Mesendoderm (in vitro differentiated cells): Measurements from ENCODE around the gene PCBP4.
"Not testable (repeated sequence)": the region's sequence is repeated elsewhere in the genome, so short reads cannot be mapped to it uniquely, and the experiment has no call there.

Source experiments
- DNase-seq: peaks from one replicate; pipeline ENCODE4 v3.0.0; 2013
- H2AK5ac ChIP-seq: 2 replicates; pipeline ENCODE4 v1.6.1; 2013; ENCODE audit warnings: low read length, inconsistent platforms
- H2BK120ac ChIP-seq: 2 replicates; pipeline ENCODE4 v1.6.1; 2013; ENCODE audit warnings: low read depth, mild to moderate bottlenecking, low read length, moderate library complexity, mixed read lengths
- H2BK15ac ChIP-seq: replicated peaks from 2 replicates; pipeline ENCODE4 v1.6.1; 2013; ENCODE audit warnings: low read depth, mild to moderate bottlenecking, moderate library complexity
- H2BK5ac ChIP-seq: 2 replicates; pipeline ENCODE4 v1.6.1; 2013; ENCODE audit warnings: low read length, inconsistent platforms
- H3K18ac ChIP-seq: 2 replicates; pipeline ENCODE4 v1.6.1; 2013; ENCODE audit warnings: mild to moderate bottlenecking, low read length, mixed read lengths
- H3K23ac ChIP-seq: one replicate; pipeline ENCODE4 v1.6.1; 2013; ENCODE audit warnings: low read length
- H3K27ac ChIP-seq: 2 replicates; pipeline ENCODE4 v1.5.1; 2013; ENCODE audit warnings: low read depth, mild to moderate bottlenecking, inconsistent platforms, low read length, moderate library complexity
- H3K27me3 ChIP-seq: 2 replicates; pipeline ENCODE4 v1.6.1; 2013; ENCODE audit warnings: low read length, control low read depth, mild to moderate bottlenecking, inconsistent platforms; ENCODE audit not compliant: insufficient read depth, poor library complexity
- H3K36me3 ChIP-seq: 2 replicates; pipeline ENCODE4 v1.6.1; 2013; ENCODE audit warnings: low read length, inconsistent platforms; ENCODE audit not compliant: control insufficient read depth, insufficient read depth
- H3K4ac ChIP-seq: one replicate; pipeline ENCODE4 v1.6.1; 2013; ENCODE audit warnings: low read depth, mild to moderate bottlenecking, low read length, moderate library complexity
- H3K4me1 ChIP-seq: 2 replicates; pipeline ENCODE4 v1.6.1; 2013; ENCODE audit warnings: low read depth, low read length, inconsistent platforms; ENCODE audit not compliant: control insufficient read depth
- H3K4me2 ChIP-seq: 2 replicates; pipeline ENCODE4 v1.6.1; 2013; ENCODE audit warnings: low read length
- H3K4me3 ChIP-seq: 2 replicates; pipeline ENCODE4 v1.5.1; 2013; ENCODE audit warnings: mild to moderate bottlenecking, low read length
- H3K56ac ChIP-seq: one replicate; pipeline ENCODE4 v1.6.1; 2013; ENCODE audit warnings: low read length
- H3K79me1 ChIP-seq: 2 replicates; pipeline ENCODE4 v1.6.1; 2013; ENCODE audit warnings: low read length, inconsistent platforms
- H3K79me2 ChIP-seq: 2 replicates; pipeline ENCODE4 v1.6.1; 2013; ENCODE audit warnings: mild to moderate bottlenecking, low read length; ENCODE audit not compliant: control insufficient read depth, insufficient read depth
- H3K9ac ChIP-seq: 2 replicates; pipeline ENCODE4 v1.6.1; 2013; ENCODE audit warnings: low read length, inconsistent platforms
- H4K5ac ChIP-seq: one replicate; pipeline ENCODE4 v1.6.1; 2013; ENCODE audit warnings: low read length
- H4K8ac ChIP-seq: one replicate; pipeline ENCODE4 v1.6.1; 2013; ENCODE audit warnings: low read depth, mild to moderate bottlenecking, control low read depth, low read length, moderate library complexity
- WGBS: extraction: QIAGEN DNeasy Blood & Tissue Kit; methylation state at CpG from one replicate; pipeline ENCODE4 v1.1.7; 2013; ENCODE audit warnings: low lambda C conversion rate, missing lambda C conversion rate; ENCODE audit not compliant: insufficient coverage; ENCODE audit errors: extremely low coverage; 5-methylcytosine and 5-hydroxymethylcytosine counted together

The PCBP4 gene

DNA sequence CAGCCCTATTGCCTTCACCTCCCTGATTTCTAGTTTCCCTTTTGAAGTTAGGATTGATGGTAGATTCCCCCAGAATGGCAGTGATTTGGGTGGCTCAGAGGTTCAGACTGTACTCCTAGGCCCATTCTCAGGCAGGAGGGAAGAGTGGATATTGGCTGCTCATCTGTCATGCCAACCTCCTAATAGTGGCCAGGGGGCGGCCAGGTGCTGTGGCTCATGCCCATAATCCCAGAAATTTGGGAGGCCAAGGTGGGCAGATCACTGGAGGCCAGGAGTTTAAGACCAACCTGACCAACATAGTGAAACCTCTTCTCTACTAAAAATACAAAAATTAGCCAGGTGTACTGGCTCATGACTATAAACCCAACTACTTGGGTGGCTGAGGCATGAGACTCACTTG is 36.8 kb downstream of the PCBP4 start:
- Histone ChIP-seq H3K36me3 (peaks cover 16% of the 10 kb centered on the region), H3K79me1 (peaks cover under 1% of the 10 kb centered on the region), H3K23ac (no peak overlapping the region), H3K4me3 (no peak overlapping the region), H2BK5ac (no peak overlapping the region), H3K79me2 (no peaks in the 10 kb centered on the region), H3K4me2 (no peak overlapping the region), H2BK120ac (no peak overlapping the region), H3K4ac (no peak overlapping the region), H3K56ac (no peak overlapping the region), H2BK15ac (no peak overlapping the region), H2AK5ac (no peak overlapping the region), H3K4me1 (no peaks in the 10 kb centered on the region), H4K5ac (no peak overlapping the region), H3K9ac (no peak overlapping the region), H4K8ac (no peak overlapping the region), H3K27me3 (no peaks in the 10 kb centered on the region), H3K27ac (no peak overlapping the region), H3K18ac (no peak overlapping the region)
- WGBS: no CpG with 5 or more reads among the region's 1 CpG
- DNase-seq: no peak

DNA sequence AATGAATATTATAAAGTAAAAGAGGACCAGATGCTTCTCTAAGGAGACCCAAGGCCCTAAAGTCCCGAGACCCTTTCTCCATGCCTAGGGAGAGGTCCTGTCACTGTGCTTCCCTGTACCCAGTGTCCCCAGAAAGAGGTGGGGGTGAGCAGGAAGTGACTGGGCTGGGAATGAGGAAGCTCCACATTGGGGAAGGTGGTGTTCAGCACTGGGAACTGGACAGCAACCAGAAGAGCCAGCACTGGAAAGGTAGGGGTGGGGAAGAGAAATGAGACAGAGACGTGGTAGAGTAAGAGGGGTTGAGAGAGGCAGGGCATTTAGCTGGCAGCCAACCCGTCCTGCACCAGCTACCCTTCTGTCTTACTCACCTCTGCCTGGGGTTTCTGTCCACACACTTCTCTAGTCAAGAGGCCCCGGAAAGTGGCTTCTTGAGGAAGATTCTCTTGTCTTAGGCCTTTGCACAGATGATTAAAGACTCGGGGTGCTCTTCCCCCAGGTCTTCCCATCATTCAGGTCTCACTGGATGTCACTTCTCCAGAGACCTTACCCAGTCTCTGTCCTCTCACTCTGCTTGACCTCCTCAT is 37.7 kb downstream of the PCBP4 start:
- no peak overlapping the region for H2BK5ac ChIP-seq
- H3K4me1 ChIP-seq: no peaks in the 10 kb centered on the region
- no peak overlapping the region for H2AK5ac ChIP-seq
- H2BK15ac ChIP-seq: no peak overlapping the region
- no peak overlapping the region for H4K8ac ChIP-seq
- WGBS: no CpG with 5 or more reads among the region's 5 CpGs
- peaks cover 10% of the 10 kb centered on the region for H3K36me3 ChIP-seq
- no peak overlapping the region for H3K23ac ChIP-seq
- no peak overlapping the region for H3K4me2 ChIP-seq
- no peak overlapping the region for H3K56ac ChIP-seq
- H4K5ac ChIP-seq: no peak overlapping the region
- H3K79me1 ChIP-seq: no peaks in the 10 kb centered on the region
- no peaks in the 10 kb centered on the region for H3K79me2 ChIP-seq
- DNase-seq: peak; percentile 46
- no peaks in the 10 kb centered on the region for H3K27me3 ChIP-seq
- no peak overlapping the region for H3K18ac ChIP-seq
- H3K27ac ChIP-seq: no peak overlapping the region
- no peak overlapping the region for H3K9ac ChIP-seq
- H3K4ac ChIP-seq: no peak overlapping the region
- no peak overlapping the region for H2BK120ac ChIP-seq
- no peak overlapping the region for H3K4me3 ChIP-seq

DNA sequence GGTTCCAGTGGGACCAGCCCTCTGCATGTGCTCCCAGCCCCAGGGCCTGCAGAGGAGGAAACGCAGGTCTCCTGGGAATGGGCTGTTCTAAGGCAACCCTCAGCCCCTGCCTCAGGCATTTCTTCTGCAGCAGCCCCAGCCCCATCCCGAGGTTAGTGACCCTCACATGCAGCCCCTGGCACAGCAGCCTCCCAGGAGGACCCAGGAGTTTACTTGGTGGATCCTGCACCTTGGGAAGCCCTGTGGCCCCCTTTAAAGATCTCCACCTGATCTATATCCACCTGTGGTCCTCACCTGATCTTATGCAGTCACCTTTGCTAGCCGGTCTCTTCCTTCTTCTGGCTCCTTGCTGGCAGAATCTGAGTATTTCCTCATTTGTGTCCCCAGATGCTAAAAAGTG is 38.3 kb downstream of the PCBP4 start:
- not testable (repeated sequence) for H2BK120ac ChIP-seq, H2BK15ac ChIP-seq, H3K36me3 ChIP-seq, H3K4ac ChIP-seq, H3K56ac ChIP-seq, H3K79me2 ChIP-seq, H4K8ac ChIP-seq, H3K18ac ChIP-seq, H3K27me3 ChIP-seq, H2BK5ac ChIP-seq, H3K79me1 ChIP-seq, H3K4me3 ChIP-seq, H3K4me1 ChIP-seq, H3K27ac ChIP-seq, H2AK5ac ChIP-seq, DNase-seq, H3K23ac ChIP-seq, H3K9ac ChIP-seq, H4K5ac ChIP-seq, H3K4me2 ChIP-seq
- WGBS: no CpG with 5 or more reads among the region's 3 CpGs

DNA sequence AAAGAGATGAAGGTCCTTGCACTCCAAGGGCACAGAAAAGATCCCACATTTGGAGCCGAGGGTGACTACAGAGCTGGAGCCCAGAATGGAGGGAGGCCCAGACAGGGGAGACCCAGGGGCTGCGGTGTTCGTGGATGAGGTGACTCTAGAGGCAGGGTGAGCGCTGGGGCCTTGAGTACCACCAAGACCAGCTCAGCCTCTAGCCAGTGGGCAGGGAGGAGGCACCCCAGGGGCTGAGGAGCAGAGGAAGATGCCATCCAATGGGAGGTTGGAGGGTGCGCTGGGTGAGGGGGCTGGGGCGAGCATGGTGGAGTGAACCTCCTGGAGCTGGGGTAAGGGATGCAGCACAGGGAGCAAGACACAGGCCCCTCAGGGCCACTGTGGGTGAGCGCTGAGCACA is 38.8 kb downstream of the PCBP4 start:
- no peak overlapping the region for H2BK15ac ChIP-seq
- H2AK5ac ChIP-seq: no peak overlapping the region
- no peak overlapping the region for H3K56ac ChIP-seq
- no peaks in the 10 kb centered on the region for H3K79me1 ChIP-seq
- H3K4me3 ChIP-seq: no peak overlapping the region
- DNase-seq: no peak
- H3K27ac ChIP-seq: no peak overlapping the region
- H3K4me1 ChIP-seq: no peaks in the 10 kb centered on the region
- H4K5ac ChIP-seq: no peak overlapping the region
- H3K4ac ChIP-seq: no peak overlapping the region
- no peaks in the 10 kb centered on the region for H3K79me2 ChIP-seq
- no peak overlapping the region for H3K23ac ChIP-seq
- H2BK5ac ChIP-seq: no peak overlapping the region
- no peak overlapping the region for H4K8ac ChIP-seq
- no peaks in the 10 kb centered on the region for H3K27me3 ChIP-seq
- no peak overlapping the region for H2BK120ac ChIP-seq
- no peak overlapping the region for H3K18ac ChIP-seq
- H3K4me2 ChIP-seq: no peak overlapping the region
- WGBS: no CpG with 5 or more reads among the region's 7 CpGs
- H3K9ac ChIP-seq: no peak overlapping the region
- peaks cover 3% of the 10 kb centered on the region for H3K36me3 ChIP-seq

DNA sequence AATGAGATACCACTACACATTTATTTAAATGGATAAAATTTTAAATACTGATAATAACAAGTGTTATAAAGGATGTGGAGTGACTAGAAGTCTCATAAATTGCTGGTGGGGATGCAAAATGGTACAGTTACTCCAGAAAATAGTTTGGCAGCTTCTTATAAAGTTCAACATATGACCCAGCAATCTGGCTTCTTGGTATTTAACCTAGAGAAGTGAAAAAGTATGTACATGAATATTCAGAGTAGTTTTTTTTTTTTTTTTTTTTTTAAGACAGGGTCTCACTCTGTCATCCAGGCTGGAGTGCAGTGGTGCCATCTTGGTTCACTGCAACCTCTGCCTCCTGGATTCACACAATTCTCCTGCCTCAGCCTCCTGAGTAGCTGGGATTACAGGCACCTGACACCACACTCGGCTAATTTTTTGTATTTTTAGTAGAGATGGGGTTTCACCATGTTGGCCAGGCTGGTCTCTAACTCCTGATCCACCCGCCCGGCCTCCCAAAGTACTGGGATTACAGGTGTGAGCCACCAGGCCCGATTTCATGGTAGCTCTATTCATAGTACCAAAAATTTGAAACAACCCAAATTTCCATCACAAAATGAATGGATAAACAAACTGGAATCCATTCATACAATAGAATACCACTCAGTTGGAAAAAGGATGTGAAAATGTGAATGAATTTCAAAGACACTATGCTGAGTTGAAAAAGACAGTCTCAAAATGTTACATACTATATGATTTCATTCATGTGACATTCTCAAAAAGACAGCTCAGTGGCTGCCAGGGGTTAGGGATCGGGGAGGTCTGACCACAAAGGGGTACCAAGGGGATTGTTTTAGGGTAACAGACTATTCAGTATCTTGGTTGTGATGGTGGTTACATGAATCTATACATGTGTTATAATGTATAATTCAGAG is 39.9 kb downstream of the PCBP4 start:
- Histone ChIP-seq H2BK15ac (no peak overlapping the region), H2BK5ac (no peak overlapping the region)
- no CpG with 5 or more reads among the region's 5 CpGs for WGBS

More for the DNA sequence above, 39.9 kb downstream of the PCBP4 start:
- Histone ChIP-seq H3K4me3 (no peak overlapping the region), H2BK120ac (no peak overlapping the region), H3K27me3 (no peaks in the 10 kb centered on the region), H3K4ac (no peak overlapping the region), H3K79me1 (no peaks in the 10 kb centered on the region), H4K8ac (no peak overlapping the region), H3K9ac (no peak overlapping the region), H4K5ac (no peak overlapping the region), H3K18ac (no peak overlapping the region), H3K27ac (no peak overlapping the region), H3K4me2 (no peak overlapping the region), H3K4me1 (no peaks in the 10 kb centered on the region), H3K36me3 (no peaks in the 10 kb centered on the region), H3K56ac (no peak overlapping the region), H3K79me2 (no peaks in the 10 kb centered on the region), H2AK5ac (no peak overlapping the region), H3K23ac (no peak overlapping the region)
- no peak for DNase-seq
